ENCODE measurements around the gene USP22.

Gene USP22

DNA sequence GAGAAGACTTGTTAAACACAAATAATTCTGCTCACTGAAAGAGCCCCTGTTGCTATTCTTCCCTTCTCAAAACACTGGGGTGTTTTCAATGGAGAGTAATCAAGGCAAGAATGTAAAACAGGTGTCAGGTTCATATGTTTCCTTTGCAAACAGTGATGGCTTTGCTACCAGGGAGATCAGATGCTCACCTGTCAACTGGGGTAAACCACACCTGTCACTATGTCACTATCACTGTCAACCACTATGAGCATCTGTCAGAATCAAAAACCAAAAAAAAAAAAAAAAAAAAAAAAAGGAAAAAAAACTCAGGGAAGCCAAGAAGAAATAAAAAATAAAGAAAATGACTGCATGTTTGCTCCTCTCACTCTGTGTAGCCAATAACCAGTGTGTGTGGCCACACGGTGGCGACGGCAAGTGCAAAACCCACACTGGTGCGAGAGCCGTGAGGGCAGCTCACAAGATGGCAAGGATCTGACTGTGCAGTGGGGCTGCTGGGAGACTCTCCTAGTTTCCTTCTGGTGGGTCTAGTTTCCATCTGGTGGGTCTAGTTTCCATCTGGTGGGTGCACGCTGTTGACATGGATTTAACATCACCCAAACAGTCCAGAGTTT is 22.7 kb downstream of the USP22 start:
- DNase-seq = peak; percentile 55

DNA sequence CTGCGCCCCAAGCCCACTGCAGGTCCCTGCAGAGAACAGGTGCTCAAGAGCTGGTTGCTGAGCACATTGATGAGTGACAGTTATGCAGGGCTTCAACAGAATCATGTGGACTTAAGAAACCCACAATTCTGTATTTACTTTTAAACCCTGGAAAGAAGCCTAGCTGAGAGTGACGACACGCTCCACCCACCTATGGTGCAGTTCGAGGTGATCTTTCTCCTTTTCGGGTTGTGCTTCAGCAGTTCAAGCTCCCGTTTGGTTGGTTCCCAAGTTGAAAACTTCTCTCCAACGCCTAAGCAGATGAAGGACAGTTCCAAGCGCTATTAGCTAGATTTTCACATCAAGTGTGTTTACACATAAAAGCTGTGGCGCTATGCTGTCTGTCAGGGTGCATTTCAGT is 23.9 kb downstream of the USP22 start:
- no peak for DNase-seq

DNA sequence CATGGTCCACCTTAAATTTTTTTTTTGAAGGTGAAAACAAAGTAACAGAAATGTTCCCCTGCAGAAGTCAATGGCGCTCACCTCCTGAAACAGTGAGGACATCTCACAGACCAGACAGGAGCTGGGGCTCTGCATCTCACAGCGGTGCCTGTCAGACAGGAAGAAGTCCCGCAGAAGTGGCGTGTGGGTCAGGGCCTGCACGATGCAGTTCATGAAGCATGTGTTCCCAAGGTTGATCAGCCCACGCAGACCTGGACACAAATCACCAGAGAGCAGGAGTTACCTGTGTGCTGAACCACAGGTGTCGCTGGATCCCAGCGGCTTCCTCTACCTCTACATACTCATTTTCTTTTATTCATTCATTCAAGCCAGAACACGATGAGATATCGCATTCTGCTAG is 24.9 kb downstream of the USP22 start:
- no peak for DNase-seq

DNA sequence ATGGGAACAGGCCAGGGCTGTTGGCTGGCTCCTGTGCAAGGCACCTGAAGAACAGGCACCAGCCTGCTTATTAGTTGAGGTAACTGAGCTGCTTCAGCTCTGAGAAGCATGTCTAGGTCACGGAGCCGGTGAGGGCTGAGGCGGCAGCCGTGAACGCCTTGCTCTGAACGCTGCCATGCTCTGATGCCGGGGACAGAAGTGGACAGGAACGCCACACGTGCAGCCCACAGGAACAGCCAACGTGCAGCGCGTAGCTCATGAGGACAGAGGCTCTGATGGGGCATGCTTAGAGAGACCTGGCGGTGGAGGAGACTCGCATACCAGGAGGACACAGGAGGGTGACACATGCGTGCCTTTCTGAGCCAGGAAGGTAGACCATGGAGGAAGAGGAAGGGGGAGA is 25.6 kb downstream of the USP22 start:
- no peak for DNase-seq

DNA sequence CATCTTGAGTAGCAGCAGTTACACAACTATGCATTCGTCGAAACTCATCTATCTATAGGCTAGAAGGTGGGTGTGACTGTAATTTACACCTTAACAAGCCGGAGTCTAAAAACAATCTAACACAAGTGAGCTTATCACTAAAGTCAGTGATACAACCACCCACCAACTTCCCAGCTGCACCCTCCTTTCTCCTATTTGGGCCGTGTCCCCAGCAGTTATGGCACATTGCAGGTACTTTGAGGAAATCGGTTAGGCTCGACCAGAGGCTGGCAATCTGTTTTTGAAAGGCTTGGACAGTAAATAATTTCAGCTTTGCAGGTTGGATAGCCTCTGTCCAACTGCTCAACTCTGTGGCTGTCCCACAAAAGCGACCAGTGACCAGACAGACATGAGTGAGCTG is 26.0 kb downstream of the USP22 start:
- no peak for DNase-seq

DNA sequence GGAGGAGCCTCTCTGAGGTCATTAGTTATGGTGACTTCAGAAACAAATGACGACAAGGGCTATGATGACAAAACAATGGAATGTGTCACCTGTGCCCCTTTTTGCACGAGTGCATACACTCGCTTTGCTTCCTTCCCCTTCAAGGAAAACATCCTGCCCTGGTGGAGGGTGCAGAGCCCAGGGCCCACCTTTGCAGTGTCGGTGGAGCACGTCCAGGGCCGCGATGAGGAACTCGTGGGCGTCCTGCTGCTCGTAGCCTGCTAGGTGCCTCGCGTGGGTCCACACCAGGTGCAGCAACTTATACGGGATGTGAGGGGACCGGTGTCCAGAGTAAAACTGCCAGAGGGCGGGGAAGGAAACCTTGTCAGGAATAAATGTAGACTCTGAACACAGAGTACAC is 27.2 kb downstream of the USP22 start:
- no peak for DNase-seq

DNA sequence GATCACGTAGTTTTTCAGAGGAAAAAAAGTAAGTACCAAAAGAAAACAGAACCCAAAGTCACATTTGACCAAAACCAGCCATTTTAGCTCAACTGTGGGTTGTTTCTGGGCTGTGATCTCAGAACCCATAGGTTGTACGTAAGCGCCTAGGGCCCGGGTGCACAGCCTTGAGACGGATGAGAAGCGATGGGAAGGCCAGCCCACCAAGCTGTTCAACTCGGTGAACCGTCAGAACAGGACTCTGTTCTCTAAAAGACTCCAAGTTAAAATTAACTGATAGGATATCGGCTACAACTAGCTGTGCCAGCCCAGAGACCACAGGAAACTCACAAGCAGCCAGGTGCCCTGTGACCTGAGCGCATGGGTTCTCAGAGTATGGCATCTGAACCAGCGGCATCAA is 28.3 kb downstream of the USP22 start:
- no peak for DNase-seq

DNA sequence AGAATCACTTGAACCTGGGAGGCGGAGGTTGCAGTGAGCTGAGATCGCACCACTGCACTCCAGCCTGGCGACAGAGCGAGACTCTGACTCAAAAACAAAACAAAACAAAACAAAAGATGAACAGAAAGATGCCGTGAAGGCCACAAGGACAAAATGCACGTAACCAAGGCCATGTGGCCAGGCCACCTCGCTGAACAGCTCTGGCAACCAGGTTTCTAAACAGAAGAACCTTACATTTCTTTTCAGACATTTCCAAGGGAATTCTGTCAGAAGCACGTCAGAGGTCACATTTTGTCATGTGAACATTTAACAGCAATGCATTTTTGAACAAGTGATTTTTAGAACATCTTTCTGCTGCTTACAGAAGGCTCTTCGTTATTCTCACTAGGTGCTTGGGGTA is 28.8 kb downstream of the USP22 start:
- no peak for DNase-seq

DNA sequence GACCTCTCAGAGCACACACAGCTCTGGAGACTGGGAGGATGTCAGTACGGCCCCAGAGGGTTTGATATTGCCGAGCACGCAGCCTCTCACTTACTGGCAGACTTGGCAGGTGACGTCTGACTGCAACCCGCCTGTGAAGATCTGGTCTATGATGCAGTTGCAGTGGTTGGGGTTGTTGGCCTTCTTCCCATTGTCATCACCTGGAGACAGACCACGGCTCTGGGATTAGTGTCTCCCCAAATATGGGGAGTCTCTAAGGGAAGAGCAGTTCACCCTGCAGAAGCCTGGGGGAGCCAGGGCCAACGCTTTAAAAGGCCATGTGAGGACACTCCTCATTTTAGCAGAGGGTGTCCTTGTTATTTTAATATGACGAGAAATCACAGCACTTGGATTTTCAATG is 30.1 kb downstream of the USP22 start:
- DNase-seq = no peak

DNA sequence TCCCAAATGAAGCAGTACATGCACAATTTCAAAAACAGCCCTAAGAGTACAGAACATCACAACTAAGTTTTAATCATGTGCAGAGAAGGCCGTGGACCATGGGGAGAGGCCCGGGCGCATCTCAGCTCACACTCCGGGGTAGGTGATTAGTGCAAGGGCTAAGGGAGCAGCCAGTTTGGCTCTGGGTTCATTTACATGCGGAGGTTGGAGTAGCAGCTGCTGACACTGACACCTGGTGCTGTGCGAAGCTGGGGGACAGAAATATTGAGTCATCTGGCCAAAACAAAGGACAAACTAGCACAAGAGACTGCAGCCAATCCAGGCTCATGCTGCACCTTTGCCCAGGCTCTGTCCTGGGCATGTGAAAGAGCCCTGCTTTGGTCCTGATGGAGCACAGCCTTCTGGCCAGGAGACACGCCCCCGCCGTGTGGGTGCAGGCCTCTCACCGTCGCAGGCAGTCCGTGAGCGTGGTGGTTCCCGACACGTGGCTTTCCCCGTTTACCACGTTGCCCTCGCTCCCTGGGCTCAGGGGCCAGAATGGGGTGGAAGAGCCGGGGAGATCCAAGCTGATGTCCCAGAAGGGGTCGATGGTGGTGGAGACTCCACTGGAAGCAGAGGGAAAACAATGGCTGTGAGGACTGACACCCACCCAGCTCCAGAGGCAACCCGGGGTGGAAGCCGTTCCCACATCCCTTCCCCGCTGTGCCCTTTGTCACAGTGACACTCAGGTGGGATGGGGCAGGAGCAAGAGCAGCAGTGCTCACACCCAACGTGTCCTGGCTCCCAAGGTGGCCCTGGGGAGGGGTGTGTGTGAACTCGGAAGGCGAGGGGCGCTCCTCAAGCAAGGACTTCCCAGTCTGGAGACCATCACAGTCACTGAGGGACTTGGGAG is 31.9 kb downstream of the USP22 start:
- no peak for DNase-seq

DNA sequence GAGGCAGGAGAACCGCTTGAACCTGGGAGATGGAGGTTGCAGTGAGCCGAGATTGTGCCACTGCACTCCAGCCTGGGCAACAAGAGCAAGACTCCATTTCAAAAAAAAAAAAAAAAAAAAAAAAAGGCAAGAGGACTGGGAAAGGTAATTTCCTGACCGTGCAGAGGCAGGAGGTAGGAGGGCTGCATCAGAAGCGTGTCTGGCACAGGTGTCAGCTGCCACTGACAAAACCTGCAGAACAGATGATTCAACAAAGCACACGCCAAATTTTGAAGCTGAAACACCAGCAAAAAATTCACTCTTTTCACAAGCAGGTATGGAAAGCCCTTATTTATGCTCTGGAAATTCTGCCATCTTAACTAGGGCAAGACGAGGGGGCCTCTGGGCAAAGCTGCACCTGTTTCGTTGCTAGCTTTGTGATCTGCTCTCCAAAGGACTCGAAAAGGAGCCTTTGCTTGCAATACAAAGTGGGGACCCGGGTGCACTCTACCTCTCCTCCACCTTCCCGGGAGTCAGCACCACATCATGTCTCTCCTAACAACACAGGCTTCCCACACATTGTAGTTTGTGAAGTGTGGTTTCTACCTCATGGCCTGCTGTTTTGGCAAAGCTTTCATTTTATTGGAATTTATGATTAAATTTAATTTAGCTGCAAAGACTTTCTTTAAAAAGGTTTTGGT is 33.7 kb downstream of the USP22 start:
- no peak for DNase-seq

DNA sequence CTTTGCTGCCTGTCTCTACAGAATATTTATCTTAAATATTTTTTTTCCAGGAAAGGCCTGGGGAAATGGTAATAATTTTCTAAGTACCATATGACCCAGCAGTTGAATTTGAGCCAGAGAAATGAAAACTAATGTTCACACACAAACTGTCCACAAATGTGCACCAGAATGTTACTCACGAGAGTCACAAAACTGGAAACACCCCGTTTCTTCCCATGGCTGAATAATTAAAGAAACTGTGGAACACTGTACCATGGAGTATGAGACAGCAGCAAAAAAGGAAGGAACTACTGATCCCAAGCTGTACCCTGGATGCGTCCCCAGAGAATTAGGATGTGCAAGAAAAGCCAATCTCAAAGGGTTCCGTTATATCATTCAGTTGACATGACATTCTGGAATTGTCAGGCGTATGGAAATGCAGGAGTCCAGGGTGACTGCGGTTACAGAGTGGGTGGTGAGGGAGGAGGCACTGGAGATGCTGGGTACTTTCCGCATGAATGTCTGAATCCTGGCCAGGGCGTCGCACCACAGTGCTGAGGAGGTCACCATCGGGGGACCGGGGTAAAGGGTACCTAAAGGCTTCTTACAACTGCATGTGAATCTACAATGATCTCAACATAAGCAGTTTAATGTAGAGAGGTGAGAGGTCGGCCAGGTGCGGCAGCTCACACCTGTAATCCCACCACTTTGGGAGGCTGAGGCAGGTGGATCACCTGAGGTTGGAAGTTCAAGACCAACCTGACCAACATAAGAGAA is 34.5 kb downstream of the USP22 start:
- DNase-seq = no peak

DNA sequence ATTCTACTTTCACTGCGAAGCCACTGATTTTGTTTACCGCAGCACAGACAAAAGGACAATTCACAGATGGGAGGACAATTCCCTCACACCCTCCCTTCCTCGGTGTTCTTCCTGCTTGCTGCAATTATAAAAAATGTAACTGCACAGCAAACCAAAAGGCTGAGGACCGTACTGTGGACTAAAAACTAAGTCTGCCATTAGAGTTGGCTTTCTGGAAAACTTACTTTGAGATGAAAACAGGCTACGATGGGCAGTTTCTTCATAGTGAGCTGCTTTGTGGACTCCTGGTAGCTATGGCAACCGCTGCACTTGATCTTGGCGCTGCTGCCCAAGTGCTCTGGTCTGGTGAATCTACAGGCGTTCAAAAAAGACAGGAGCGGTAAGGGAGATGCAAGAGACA is 35.2 kb downstream of the USP22 start:
- no peak for DNase-seq

DNA sequence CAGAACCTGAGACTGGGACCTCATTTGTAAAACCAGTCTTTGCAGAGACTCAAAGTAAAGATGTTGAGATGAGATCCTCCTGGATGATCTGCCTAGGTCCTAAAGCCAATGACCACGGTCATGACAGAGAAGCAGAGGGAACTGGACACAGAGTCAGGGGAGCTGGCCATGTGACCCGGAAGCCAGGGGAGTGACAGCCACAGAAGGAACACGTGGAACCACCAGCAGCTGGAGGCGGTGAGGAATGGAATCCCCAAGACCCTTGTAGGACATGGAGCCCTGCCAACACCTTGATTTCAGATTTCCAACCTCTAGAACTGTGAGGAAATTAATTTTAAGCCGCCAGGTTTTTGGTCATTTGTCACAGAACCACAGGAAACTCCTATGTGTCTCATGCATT is 37.0 kb downstream of the USP22 start:
- no peak for DNase-seq

DNA sequence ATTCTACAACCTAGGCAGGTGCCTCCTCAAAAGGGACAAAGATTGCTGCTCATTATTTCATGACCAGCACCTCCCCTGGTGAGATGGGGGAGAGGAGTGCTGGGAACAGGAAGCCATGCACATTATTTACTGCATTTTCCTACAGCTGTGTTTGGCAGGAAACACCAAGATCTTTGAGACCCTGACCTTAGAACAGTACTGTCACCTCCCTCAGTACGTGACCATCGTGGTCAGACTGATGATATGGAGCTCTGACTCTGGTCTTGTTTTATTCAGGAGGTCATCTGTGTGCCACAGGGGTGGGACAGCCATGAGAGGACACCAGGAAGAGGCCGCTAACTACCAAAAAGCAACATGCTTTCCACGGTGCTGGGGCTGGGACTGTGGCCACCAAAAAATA is 37.4 kb downstream of the USP22 start:
- no peak for DNase-seq

DNA sequence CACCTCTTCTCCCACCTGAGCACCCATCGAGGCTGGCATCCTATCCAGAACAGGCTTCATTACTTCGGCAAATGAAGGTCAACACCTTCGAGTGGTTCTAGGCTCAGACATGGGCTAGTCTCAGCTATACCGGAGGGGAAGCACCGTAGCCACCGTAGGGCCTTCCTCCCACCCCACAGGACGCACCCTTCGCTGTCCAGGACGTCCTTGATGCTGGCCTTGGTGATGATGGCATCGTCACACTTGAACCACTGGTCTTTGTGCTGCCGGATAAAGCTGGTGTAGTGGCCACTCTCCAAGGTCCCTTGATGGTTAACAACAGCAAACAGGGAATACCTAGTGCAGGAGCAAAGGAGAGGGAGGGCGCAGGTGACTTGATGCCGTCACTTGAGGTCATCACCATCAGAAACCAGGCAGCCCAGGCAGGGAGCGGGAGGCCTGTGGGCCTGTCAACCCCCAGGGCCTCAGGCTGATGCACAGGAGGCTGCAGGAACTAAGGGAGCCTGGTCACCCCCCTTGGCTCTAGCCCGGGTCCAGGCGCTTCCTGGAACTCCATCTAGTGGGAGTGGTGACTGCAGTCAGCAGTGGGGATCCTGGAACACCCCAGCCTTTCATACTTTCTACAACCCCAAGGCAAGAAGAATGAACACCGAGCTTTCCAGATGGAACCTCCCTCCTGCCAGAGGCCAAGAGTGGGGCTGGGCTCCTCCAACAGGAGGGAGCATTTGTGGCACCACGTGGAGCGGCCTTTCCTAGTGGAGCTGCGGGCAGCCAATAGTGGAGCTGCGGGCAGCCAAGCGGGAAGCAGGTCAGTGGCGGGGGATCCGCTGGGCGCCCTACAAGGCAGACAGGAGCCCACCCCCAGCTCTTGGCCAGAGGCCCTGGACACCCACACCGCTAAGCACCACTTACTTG is 38.5 kb downstream of the USP22 start:
- no peak for DNase-seq

DNA sequence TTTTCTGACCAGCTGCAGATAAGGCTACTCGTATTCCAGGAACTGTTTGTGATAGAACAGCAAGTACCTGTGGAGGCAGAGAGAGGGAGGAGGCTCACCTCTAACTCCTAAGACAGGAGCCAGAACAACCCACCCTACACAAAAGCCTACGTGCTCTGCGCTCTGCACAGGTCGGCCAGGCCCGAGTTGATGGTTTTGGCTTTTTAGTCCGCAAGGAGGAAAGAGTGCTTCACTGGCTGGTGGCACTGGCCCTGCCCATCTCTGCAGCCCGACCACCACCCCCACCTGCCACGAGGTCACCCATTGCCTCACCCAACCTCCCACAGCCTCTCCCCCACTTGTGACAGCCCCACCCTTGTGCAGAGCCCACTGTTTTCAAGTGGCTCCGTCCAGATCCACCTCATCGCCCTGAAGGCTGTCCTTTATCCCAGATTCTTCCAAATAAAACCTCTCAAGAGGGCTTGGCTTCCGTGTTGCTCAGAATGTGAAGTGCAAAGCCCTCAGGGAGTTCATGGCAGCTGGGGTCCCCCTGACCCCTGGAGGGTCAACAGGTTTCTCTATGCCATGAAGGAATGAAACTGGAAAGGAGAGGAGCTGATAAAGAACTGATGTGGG is 39.7 kb downstream of the USP22 start:
- DNase-seq = no peak

DNA sequence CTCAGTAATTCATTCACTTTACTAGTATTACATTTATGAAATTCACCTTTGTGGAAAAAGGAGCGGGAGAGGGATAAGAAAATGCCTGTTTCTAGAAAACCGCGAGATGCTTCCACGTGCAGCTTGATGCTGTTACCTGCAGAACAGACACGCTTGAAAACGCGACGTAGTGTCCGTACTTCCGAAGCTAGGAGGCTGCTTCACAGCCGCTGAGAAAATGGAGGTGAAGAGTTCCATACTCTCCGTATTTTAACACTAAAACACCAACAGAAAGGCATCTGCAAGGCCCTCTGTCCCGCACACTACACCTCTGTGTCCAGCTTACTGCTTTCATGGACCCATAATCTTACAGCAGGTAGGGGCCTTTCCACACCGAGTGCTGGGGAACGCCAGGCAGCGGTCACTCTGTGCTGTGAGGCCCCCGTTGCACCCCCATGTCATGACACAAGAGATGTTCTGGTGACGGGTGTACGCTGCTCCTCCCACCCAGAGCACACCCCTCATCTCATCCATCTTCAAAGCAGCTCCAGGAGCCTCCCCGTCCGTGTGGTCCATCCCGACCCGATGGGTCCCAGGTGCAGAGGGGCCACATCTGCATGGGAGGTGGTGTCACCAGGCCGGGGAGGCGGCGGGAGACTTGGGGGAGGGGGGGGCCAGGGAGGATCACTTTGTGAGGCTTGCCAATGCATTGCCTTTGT is 40.4 kb downstream of the USP22 start:
- no peak for DNase-seq

DNA sequence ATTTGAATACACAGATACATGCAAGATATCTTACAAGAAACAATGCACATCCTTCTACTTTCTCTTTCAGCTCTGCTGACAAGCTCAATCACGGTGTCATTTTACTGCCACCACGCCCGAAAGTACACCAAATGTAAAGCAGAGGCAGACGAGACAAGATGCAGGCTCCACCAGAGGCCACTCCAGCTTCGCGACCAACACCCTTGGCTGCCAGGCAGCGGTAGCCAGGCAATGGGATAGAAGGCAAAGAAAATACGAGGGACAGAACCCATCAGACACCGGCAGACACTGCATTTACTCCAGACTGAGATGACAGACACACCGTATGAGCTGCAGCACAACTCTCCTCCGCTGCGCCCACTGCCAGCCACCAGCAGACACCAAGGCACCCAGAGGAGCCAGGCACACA is 41.0 kb downstream of the USP22 start:
- DNase-seq = no peak

DNA sequence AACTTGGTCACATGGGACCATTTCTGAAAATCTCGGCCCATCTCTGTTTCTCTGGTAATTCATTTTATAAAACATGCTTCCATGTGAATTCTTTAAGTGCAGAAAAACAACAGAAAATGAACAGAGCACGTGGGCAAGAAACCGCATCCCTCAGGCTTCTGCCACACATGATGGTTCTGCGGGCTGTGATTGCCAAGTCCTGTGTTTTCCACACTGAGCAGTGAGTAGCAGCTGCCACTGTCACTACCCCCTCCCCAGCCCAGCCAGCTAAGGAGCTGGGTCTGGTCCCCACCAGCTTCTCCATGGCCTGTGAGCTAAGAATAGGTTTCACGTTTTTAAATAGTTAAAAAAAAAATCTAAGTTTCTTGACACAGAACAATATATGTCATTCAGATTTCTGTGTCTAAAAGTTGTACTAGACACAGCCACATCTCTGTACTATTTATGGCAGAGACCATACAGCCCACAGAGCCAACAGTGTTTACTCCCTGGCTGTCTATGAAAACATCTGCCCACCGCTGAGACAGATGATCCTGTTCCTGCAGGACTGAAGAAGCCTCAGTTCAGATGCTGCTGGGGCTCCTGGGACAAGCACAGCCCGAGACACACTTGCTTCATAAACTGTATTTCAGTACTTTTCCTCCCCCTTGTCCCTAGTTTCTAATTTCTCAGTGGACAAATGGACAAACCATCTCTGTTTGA is 41.5 kb downstream of the USP22 start:
- DNase-seq = no peak
